Natural killer cell (primary cell): ENCODE measurements around the gene PDE2A. TPM values are rescaled to one million over a fixed set of nuclear protein-coding genes. Genes with fewer than 3 reads are reported as not detected.

Experiments
- ATAC-seq, 3 donors: fragments of 150-1000 bp in 2 of 3; fragments of 200-7000 bp in 1 of 3; cut with Tn5 transposase; 1 replicate in 1 of 3; 2 replicates in 2 of 3; pipeline ENCODE4 v1.10.0; 2021; ENCODE audit warnings: mild to moderate bottlenecking in 2 of 3, moderate library complexity in 2 of 3
- DNase-seq, 2 donors: peaks; one replicate each; pipeline versions ENCODE4 v3.0.0 to v3.0.0-alpha.2; 2013 to 2021; ENCODE audit warnings: mixed read lengths in 1 of 2
- H3K27ac ChIP-seq: one replicate; pipeline ENCODE4 v1.5.1; 2013; ENCODE audit warnings: mild to moderate bottlenecking, low read length
- H3K27me3 ChIP-seq: one replicate; pipeline ENCODE4 v1.6.1; 2013; ENCODE audit warnings: low read length; ENCODE audit not compliant: control insufficient read depth, insufficient read depth
- H3K36me3 ChIP-seq: one replicate; pipeline ENCODE4 v1.6.1; 2013; ENCODE audit warnings: low read length; ENCODE audit not compliant: control insufficient read depth, insufficient read depth
- H3K4me1 ChIP-seq: one replicate; pipeline ENCODE4 v1.6.1; 2013; ENCODE audit warnings: low read length; ENCODE audit not compliant: control insufficient read depth, insufficient read depth
- H3K4me3 ChIP-seq: one replicate; pipeline ENCODE4 v1.5.1; 2013; ENCODE audit warnings: low read length
- H3K9me3 ChIP-seq: one replicate; pipeline ENCODE4 v1.6.1; 2013; ENCODE audit warnings: low read length; ENCODE audit not compliant: control insufficient read depth, insufficient read depth
- H3K27ac Mint-ChIP-seq, 2 donors: one replicate each; pipeline ENCODE4 v1.8.0; 2022; ENCODE audit warnings: mild to moderate bottlenecking in 2 of 2, mixed read lengths in 2 of 2, moderate library complexity in 1 of 2
- H3K27me3 Mint-ChIP-seq, 2 donors: one replicate each; pipeline ENCODE4 v1.8.0; 2022; ENCODE audit warnings: low read depth in 2 of 2, mixed read lengths in 2 of 2
- H3K36me3 Mint-ChIP-seq: one replicate; pipeline ENCODE4 v1.8.0; 2022; ENCODE audit warnings: mixed read lengths
- H3K4me1 Mint-ChIP-seq, 2 donors: one replicate each; pipeline ENCODE4 v1.8.0; 2022; ENCODE audit warnings: mixed read lengths in 2 of 2
- H3K4me3 Mint-ChIP-seq: one replicate; pipeline ENCODE4 v1.8.0; 2022; ENCODE audit warnings: mild to moderate bottlenecking, moderate library complexity, mixed read lengths
- H3K9me3 Mint-ChIP-seq, 2 donors: one replicate each; pipeline ENCODE4 v1.8.0; 2022; ENCODE audit warnings: mixed read lengths in 2 of 2
- WGBS: methylation state at CpG from one replicate; pipeline ENCODE4 v1.1.7; 2013; ENCODE audit warnings: missing lambda C conversion rate; ENCODE audit not compliant: insufficient coverage; 5-methylcytosine and 5-hydroxymethylcytosine counted together
- intact Hi-C: fragments of 100-400 bp; cut with micrococcal nuclease; formaldehyde crosslinking; loops from one replicate; pipeline ENCODE4 v1.14.2; 2022
- total RNA-seq, 4 donors: library from RNA; stranded (reverse); fragments of 120-200 nt in 1 of 4; gene quantifications; one replicate each; pipeline versions ENCODE4 v1.2.3 to v1.2.4, GENCODE V29; 2013 to 2022
- TF ChIP-seq, protein P1 (sequence below): fragments of 200-600 bp; IDR thresholded peaks from one replicate; pipeline ENCODE4 v1.8.0; 2022; ENCODE audit warnings: antibody characterized with exemption

Gene PDE2A
- total RNA-seq, 3 donors from 2014 or later (not counting 1 experiment from before 2014, with no cell fraction given): 8.7 to 11.9 (median 9.0) TPM

DNA sequence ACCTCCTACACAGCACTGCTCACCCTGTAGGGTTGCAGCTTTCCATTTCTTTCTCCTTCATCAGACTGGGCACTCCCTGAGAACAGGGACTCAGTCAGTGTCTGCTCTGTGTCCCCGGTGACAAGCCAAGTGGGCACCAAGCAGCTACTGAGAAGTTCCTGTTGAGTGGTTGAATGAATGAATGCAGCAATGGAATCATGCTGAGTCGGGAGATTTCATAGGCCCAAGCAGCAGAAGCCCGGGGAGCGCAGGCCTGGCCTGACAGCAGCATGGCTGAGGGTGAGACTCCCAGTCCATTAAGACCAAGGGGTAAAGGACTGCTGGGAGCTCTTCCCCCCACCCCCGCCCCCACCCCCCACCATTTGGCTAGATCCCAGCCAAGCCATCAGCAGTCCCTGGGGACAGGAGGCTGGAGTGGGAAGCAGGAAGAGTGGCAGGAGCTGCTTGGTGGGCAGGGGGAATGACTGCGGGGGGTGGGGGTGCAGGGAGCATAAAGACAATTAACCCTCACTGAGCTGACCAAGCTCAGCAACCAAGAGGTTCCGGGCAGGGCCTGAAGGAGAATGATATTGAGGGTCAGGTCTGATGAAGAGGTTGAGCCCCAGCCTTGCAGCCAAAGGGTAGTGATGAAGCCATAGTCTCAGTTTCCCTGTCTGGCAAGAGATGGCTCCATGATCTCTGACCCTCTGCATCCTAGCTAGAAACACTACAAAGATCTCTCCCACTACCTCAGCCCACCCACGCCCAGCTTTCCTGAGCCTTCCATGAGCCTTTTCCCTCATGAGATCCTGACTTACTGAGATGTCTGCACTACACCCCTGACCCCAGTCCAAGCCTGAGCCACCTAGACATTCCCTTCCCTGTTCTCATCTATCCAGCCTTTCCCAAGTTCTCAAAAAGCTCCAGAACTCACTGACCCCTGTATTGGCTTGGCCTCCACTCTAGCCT is 2.8 kb downstream of the PDE2A start:
- Mint-ChIP-seq H3K9me3 (peaks cover 0 to 3% of the 10 kb centered on the region in 2 donors), H3K27ac (no peak overlapping the region), H3K4me3 (no peak overlapping the region), H3K4me1 (peaks cover 5 to 20% of the 10 kb centered on the region in 2 donors), H3K36me3 (no peaks in the 10 kb centered on the region), H3K27me3 (peaks cover 36 to 56% of the 10 kb centered on the region in 2 donors)
- H3K4me3 ChIP-seq: no peak overlapping the region
- H3K9me3 ChIP-seq: peaks cover 10% of the 10 kb centered on the region
- no peaks in the 10 kb centered on the region for H3K36me3 ChIP-seq
- no peak for DNase-seq
- intact Hi-C loops: no loop called here
- peaks cover 11% of the 10 kb centered on the region for H3K4me1 ChIP-seq
- 52% methylated on average over 7 of the region's 8 CpGs for WGBS
- ATAC-seq: no peak
- TF ChIP-seq, protein P1, sequence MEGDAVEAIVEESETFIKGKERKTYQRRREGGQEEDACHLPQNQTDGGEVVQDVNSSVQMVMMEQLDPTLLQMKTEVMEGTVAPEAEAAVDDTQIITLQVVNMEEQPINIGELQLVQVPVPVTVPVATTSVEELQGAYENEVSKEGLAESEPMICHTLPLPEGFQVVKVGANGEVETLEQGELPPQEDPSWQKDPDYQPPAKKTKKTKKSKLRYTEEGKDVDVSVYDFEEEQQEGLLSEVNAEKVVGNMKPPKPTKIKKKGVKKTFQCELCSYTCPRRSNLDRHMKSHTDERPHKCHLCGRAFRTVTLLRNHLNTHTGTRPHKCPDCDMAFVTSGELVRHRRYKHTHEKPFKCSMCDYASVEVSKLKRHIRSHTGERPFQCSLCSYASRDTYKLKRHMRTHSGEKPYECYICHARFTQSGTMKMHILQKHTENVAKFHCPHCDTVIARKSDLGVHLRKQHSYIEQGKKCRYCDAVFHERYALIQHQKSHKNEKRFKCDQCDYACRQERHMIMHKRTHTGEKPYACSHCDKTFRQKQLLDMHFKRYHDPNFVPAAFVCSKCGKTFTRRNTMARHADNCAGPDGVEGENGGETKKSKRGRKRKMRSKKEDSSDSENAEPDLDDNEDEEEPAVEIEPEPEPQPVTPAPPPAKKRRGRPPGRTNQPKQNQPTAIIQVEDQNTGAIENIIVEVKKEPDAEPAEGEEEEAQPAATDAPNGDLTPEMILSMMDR: no peak
- peaks cover 55% of the 10 kb centered on the region for H3K27me3 ChIP-seq
- H3K27ac ChIP-seq: no peak overlapping the region

DNA sequence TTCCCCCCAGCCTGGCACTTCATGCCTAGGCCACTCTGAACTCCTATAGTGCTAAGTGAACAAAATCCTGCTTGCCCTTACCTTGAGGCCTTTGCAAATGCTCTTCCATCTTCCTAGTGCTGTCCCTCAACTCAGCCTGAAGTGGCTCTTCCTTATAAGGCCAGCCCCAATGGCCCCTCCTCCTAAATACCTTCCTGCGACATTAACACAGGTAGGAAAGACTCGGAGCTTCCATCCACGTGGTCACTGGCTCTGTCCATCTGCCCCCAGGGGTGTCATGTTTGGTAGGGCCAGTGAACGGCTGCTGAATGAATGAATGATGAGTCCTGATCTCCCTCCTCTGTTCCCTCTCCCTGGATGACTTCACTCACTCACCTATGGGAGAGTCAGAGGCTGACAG is 4.2 kb downstream of the PDE2A start:
- Histone ChIP-seq H3K27me3 (peaks cover 47% of the 10 kb centered on the region), H3K36me3 (no peaks in the 10 kb centered on the region), H3K4me1 (peaks cover 8% of the 10 kb centered on the region), H3K4me3 (no peak overlapping the region), H3K9me3 (peaks cover 10% of the 10 kb centered on the region), H3K27ac (no peak overlapping the region)
- WGBS: 38% methylated on average over 3 of the region's 4 CpGs
- TF ChIP-seq, protein P1: no peak
- no peak overlapping the region for H3K27ac Mint-ChIP-seq
- intact Hi-C loops: no loop called here
- no peak for DNase-seq
- H3K9me3 Mint-ChIP-seq: peaks cover 0 to 3% of the 10 kb centered on the region in 2 donors
- H3K4me1 Mint-ChIP-seq: peaks cover 5 to 20% of the 10 kb centered on the region in 2 donors
- H3K4me3 Mint-ChIP-seq: no peak overlapping the region
- H3K36me3 Mint-ChIP-seq: no peaks in the 10 kb centered on the region
- ATAC-seq: no peak
- peaks cover 36 to 49% of the 10 kb centered on the region in 2 donors for H3K27me3 Mint-ChIP-seq

DNA sequence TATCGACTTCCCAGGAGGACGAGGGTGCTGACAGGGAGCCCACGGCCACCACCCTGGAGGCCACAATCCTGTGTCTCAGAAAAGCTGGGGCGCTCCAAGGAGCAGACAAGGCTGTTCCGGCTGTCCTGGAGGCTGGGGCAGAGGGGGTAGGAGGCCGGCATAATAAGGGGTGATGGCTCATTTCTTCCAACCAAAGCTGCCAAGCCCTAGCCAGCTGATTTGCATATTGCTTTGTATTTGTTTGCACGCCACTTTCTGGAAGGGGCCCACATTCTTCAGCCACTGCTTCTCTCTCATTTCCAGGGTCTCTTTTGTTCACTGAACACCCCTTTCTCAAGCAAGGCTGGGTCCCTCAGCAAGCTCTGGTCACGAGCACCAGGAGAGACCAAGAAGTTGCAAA is 4.7 kb downstream of the PDE2A start:
- H3K4me1 ChIP-seq: peaks cover 8% of the 10 kb centered on the region
- Mint-ChIP-seq H3K4me1 (peaks cover 5 to 18% of the 10 kb centered on the region in 2 donors), H3K9me3 (peaks cover 0 to 3% of the 10 kb centered on the region in 2 donors), H3K36me3 (no peaks in the 10 kb centered on the region), H3K27me3 (peaks cover 33 to 53% of the 10 kb centered on the region in 2 donors), H3K4me3 (no peak overlapping the region), H3K27ac (no peak overlapping the region)
- no peak overlapping the region for H3K4me3 ChIP-seq
- peaks cover 10% of the 10 kb centered on the region for H3K9me3 ChIP-seq
- H3K36me3 ChIP-seq: no peaks in the 10 kb centered on the region
- no peak overlapping the region for H3K27ac ChIP-seq
- intact Hi-C loops: no loop called here
- ATAC-seq: no peak
- DNase-seq: no peak
- TF ChIP-seq, protein P1: no peak
- WGBS: 73% methylated on average over 8 of the region's 8 CpGs
- peaks cover 42% of the 10 kb centered on the region for H3K27me3 ChIP-seq
